ENCODE data around the gene TOMM70.
"Not testable (repeated sequence)": the region's sequence is repeated elsewhere in the genome, so short reads cannot be mapped to it uniquely, and the experiment has no call there.

Gene TOMM70

GRCh38 chr3:100327377-100327776 is 73.5 kb downstream of the TOMM70 start:
- not testable (repeated sequence) for DNase-seq

GRCh38 chr3:100325827-100326226 is 75.1 kb downstream of the TOMM70 start:
- no peak for DNase-seq

- no peak for DNase-seq
These were observed 76.8 kb downstream of the TOMM70 start for GRCh38 chr3:100324044-100324443.

- DNase-seq: no peak
These were observed 80.9 kb downstream of the TOMM70 start for GRCh38 chr3:100319951-100320350.

- no peak for DNase-seq
These were observed 83.0 kb downstream of the TOMM70 start for GRCh38 chr3:100317912-100318311.

- DNase-seq: peak; percentile 6
These were observed 84.2 kb downstream of the TOMM70 start for GRCh38 chr3:100316641-100317069.

All from right kidney (tissue), 1 donor.